Measurements from ENCODE around the gene ABR.
"Not testable (repeated sequence)": the region's sequence is repeated elsewhere in the genome, so short reads cannot be mapped to it uniquely, and the experiment has no call there.

ABR gene

GRCh38 chr17:1170739-1171138 lies 9.0 kb downstream of the ABR start:
- no peak for DNase-seq

DNA sequence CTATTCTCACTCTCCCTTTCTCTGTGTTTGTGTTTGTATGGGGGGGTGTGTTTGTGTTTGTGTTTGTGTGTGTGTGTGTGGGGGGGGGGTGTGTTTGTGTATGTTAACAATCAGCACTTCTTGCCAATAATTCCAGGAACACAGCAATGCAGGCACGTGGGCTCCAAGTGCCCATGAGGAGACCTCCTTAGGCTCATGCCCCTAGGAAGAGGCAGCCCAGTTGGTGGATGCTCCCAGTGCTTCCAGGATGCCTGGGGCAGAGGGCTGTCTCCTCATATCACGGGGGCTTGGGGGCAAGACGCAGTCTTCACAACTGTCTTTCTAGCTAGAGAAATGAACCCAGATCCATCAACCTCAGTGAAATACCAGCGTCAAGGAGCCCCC lies 9.9 kb downstream of the ABR start:
- DNase-seq = no peak

- DNase-seq = no peak
Measured at GRCh38 chr17:1169221-1169928, 10.4 kb downstream of the ABR start.

DNA sequence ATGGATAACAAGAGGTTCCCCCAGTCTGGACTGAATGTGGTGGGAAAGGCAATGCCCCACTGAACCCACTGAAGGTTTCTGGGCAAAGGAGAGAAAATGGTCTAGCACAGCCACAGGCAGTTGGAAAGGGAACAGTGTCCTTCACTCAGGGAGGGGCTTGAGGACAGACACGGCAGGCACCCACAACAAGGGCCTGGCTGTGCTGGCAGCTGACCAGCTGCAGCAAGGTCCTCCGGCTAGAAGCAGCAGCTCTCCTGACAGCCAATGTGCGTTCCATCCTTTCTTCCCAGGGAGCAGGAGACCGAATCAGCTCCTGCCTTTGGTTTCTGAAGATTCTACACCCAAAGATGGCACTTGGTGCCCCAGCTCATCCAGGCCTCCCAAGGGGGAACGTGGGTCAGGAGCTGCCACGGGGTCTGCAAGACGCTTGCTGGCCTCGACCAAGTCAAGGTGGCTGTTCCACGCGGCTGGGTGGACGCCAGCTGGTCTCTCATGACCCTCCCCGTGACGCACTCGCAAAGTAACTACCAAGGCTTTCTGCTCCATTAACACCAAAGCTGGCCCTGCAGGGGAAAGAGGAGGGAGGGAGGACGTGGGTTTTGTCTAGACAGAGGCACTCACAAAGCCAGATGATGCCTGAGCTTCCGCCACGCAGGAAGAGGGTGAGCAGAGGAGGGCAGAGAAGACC lies 11.1 kb downstream of the ABR start:
- DNase-seq = no peak

DNA sequence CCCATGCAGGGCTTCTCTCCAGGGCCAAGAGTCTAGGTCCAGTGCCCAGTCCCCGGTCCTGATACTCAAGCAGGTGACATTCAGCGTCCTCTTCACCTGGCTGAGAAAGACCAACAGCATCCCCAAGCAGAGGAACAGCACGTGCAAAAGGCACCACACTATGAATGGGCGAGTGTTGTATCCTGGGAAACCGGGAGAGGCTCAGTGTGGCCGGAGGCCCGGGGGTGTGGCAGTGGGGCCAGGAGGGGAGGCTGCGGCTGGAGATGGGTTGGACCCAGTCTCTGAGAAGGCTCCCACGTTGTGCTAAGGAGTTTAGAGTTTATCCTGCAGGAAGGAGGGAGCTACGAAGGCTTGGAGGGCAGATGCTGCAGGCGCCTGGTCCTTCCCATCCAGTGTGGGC lies 13.5 kb downstream of the ABR start:
- DNase-seq = no peak

DNA sequence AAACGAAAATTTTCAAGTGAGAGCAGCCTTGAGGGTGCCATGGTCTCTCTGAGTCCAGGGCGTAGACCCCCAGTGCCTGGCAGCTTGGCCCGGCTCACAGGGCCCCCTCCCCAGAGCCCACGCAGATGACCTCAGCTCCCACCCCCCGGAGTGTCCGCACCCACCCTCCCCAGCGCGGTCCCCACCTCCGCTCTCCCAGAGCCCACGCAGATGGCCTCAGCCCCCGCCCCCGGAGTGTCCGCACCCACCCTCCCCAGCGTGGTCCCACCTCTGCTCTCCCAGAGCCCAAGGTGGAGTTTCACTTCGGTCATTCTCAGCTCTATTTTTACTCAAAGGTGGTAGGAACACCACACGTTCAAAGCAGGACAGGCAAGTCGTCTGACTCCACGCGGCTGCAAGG lies 13.9 kb downstream of the ABR start:
- no peak for DNase-seq

- no peak for DNase-seq
Measured at GRCh38 chr17:1164935-1165556, 14.7 kb downstream of the ABR start.

DNA sequence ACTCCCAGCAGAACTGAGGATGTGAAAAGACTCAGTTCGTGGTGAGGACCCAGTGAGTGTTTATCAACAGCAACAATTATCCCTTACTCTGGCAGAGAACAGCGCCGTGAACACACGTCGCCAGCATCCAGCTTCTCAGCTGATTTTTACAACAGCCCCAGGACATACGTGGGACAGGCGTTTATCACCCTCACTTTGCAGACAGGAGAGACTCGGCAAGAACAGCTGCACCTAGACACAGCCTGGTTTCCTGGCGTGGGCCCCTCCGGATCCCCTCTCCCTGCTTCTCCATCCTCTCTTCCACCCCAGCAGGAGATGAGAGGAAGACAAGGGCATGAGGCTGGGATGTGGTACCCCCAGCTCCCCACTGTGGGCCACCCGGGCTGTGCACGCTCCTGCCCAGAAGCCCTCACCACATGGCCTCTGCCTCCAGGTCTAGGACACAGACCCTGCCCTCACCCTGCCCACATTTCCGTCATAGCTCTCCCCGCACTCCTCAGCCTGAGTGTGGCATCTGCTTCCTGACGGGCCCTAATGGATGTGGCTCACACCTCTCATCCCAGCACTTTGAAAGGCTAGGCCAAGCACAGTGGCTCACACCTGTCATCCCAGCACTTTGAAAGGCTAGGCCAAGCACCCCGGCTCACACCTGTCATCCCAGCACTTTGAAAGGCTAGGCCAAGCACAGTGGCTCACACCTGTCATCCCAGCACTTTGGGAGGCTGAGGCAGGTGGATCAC lies 17.5 kb downstream of the ABR start:
- DNase-seq = no peak

- DNase-seq = no peak
Measured at GRCh38 chr17:1160591-1161390, 19.0 kb downstream of the ABR start.

DNA sequence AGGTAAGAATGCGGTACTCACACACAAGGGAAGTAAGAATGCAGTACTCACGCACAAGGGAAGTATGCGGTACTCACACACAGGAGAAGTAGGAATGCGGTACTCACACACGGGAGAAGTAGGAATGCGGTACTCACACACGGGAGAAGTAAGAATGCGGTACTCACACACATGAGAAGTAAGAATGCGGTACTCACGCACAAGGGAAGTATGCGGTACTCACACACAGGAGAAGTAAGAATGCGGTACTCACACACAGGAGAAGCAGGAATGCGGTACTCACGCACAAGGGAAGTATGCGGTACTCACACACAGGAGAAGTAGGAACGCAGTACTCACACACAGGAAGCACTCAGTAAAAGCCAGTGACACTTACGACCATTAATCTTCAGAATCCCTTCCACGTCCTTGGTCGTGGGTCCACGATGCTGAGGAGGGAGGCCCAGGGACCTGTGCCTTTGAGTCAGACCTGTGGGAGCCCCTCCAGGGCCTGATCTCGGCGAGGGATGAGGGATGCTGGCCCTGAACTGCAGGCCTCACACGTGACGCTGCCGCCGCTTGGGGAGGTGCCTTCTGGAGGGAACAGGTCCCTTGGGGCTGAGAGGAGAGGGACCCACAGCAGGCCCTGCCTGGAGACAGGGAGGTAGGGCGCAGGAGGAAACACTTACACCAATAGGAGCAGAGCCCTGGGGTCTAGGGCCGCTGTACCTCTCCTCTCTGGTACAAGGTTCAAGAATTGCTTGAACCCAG lies 20.2 kb downstream of the ABR start:
- no peak for DNase-seq

DNA sequence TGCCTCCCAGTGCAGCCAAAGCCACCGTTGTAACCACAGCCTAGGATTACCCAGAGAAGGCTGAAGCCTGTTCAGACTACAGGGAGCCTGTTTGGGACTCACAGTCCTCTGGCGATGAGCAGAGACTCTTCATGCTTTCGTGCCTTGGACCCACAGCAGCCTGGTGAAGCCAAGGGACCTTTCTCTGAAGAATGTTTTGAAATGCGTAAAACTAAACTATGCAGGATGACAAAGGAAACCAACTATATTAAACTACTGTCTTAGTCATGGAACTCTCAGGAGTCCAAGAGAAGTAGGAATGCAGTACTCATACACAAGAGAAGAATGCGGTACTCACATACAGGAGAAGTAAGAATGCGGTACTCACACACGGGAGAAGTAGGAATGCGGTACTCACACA lies 20.9 kb downstream of the ABR start:
- DNase-seq = no peak

DNA sequence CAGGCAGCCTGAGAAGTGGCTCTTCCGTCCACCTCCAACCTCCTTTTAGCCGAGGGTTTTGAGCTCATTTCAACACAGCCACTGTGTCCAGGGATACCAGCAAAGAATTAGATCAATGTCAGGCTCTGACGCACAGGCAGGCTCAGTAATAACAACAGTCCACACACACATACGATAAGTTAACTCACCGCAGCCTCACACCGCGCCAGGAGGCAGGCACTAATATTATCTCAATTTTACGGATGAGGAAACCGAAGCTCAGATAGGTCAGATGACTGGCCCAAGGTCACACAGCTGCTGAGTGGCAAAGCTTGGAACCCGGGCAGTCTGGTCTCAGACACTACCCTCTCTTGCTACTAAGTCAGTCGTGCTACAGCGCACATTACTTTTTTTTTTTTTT lies 22.9 kb downstream of the ABR start:
- no peak for DNase-seq

DNA sequence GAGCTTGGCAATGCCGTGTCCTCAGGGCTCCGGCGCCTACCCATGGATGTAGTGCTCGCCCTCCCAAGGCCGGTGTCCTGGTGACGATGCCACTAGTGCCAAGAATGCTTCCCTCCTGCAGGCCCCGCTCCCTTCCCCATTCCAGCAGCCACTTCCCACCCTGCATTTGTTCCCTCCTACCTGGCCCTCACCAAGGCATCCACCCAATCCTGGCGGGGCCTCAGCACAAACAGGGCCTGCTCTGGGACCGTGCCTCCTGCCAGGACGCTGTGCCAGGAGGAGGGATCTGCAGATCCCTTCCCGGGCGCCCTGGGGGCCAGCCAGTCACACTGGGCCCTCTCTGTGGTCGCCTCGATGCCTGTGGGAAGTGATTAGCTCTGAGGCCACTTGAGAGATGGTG lies 25.1 kb downstream of the ABR start:
- DNase-seq = no peak

DNA sequence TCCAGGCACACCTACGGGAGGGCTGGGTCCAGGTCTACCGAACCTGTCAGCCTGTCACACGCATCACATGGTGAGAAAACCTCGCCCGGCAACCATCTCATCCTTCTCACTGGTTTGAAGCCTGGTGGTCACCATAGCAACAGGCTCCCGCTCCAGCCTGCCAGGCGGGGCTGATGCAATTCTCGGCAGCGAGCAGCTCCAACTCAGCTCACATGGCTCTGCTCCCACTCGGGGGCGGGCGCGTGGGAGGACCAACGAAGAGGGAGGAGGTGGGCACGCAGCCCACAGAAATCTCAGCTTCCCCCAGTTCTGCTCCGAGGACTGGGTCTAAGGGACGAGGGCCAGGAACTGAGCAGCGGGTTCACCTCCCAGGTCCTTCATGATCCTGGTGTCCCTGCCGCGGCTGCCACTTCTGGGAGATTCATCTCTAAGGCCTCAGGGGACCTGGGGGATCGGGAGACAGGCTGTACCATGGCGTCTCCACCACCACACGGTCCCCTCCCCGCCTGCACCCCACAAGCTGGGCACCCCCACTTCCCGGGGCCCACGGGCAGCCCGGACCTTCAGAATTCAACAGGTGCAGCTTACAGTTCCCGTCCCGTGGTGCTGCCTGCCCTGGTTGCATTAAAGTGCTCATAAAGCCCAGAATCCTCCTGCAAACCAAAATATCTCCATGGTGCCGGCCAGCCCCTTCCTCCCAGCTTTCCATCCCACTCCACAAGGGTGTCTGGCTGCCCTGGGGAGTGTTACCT lies 25.8 kb downstream of the ABR start:
- no peak for DNase-seq

GRCh38 chr17:1152582-1152981 lies 27.2 kb downstream of the ABR start:
- not testable (repeated sequence) for DNase-seq

DNA sequence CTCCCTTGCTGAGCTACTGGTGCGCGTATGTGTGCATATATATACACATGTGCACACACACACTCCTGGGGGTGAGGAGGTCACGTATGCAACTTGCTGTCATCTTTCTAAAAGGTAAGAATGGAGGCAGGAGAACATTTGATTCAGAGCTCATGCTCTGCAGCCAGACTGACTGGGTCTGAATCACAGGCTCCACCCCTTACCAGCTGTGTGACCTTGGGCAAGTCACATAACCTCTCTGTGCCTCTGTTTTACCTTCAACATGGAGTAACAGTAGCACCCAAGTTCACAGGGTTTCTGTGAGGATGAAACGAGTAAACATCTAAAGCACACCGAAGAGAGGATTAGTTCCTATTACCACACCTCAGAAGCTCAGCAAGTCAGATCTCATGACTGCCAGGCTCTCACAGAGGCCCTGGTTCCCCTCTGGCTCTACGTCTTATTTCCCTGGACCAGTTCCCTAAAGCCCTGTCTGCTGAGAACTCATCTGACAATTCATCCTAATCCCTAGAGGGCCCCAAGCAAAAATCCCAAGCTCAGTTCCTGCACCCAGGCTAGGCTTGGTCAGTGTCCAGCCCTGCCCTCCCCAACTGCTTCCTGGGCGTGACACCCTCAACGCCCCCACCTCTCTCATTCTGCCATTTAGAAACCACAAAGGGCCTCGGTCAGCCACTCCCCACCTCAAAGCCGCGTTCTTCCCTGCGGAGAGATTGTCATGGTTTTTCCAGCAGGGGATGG lies 28.7 kb downstream of the ABR start:
- no peak for DNase-seq

- no peak for DNase-seq
Measured at GRCh38 chr17:1149869-1150268, 29.9 kb downstream of the ABR start.

DNA sequence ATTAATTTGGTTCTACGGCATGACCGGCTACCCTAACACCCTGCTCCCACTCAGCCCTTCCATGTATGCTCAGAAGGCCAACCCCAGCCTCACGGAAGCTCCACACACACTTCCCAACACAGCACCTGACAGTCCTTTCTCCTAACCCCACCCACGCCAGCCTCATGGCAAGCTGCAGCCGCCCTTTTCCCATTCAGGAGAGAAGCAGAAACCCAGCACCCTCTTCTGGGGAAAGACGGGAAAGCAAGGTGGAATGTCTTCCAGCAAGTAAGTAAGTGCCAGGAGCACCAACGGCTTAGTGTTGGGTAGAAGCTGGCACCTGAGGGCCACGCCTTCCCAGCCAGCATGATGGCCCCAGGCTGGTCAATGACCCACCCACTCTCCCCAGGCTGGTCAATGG lies 32.1 kb downstream of the ABR start:
- no peak for DNase-seq

GRCh38 chr17:1146561-1147265 lies 33.1 kb downstream of the ABR start:
- DNase-seq = no peak

Data from stimulated activated CD4-positive, alpha-beta T cell treated with anti-CD3 and anti-CD28 coated beads, Interleukin-15, amount 100 ng/mL, for 24 hours (primary cell).